WI38 (cell line): Measurements from ENCODE around the gene AP1G1.

Experiments
- H3K4me3 ChIP-seq: 2 replicates; pipeline ENCODE4 v1.5.1; 2011; ENCODE audit warnings: low read depth, mild to moderate bottlenecking, control low read depth, low read length
- CTCF ChIP-seq: IDR thresholded peaks from 2 replicates; pipeline ENCODE4 v1.5.1; 2012; ENCODE audit warnings: low read depth, mild to moderate bottlenecking, control low read depth, low read length

AP1G1 gene

GRCh38 chr16:71769222-71769621 is 39.4 kb downstream of the AP1G1 start:
- no peak for TF ChIP-seq CTCF

GRCh38 chr16:71767060-71767900 is 41.4 kb downstream of the AP1G1 start:
- no peak overlapping the region for H3K4me3 ChIP-seq
- TF ChIP-seq CTCF = no peak

More at GRCh38 chr16:71769222-71769621, 39.4 kb downstream of the AP1G1 start:
- no peak overlapping the region for H3K4me3 ChIP-seq

GRCh38 chr16:71762186-71762585 is 46.4 kb downstream of the AP1G1 start:
- no peak for TF ChIP-seq CTCF
- H3K4me3 ChIP-seq = no peak overlapping the region

DNA sequence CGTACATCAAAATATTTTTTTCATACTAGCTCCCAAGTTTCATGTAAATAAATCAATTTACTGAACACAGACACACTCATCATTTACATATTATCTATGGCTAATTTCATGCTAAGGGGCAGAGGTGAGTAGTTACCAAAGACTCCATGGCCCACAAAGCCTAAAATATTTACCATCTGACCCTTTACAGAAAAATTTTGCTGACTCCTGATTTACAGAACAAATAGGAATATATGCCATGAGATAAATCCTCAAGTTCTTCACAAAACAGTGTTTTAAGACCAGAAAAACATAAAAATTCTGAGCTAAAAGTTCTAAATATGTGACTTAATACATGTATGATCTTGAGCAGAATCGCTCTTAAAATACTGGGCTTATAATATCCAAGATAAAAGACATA is 47.5 kb downstream of the AP1G1 start:
- TF ChIP-seq CTCF = no peak

GRCh38 chr16:71758293-71758760 is 50.3 kb downstream of the AP1G1 start:
- no peak for TF ChIP-seq CTCF
- no peak overlapping the region for H3K4me3 ChIP-seq

More for the DNA sequence above, 47.5 kb downstream of the AP1G1 start:
- H3K4me3 ChIP-seq = no peak overlapping the region

DNA sequence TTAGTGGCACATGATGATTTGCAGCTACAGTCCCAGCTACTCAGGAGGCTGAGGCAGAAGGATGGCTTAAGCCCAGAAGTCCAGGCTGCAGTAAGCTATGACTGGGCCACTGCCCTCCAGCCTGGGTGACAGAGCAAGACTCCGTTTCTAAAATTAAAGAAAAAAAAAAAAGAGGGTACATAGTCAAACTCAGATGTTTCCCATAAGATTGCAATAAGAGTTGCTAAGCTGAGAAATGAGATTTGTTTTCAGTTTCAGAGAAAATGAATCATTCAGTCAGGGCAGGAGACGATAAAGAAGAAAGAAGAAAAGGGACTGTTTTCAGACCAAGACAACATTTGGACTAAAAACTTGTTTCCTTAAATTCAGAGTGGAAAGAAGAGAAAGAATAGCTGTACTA is 54.0 kb downstream of the AP1G1 start:
- no peak overlapping the region for H3K4me3 ChIP-seq
- TF ChIP-seq CTCF = no peak

- no peak for TF ChIP-seq CTCF
- no peak overlapping the region for H3K4me3 ChIP-seq
Observed at GRCh38 chr16:71754108-71754507, 54.5 kb downstream of the AP1G1 start.
